Osteoblast (primary cell): ENCODE data around the gene SCGB3A2. TPM values are rescaled to one million over a fixed set of nuclear protein-coding genes. Genes with fewer than 3 reads are reported as not detected.

ENCODE experiments used
- DNase-seq: peaks from one replicate; pipeline ENCODE4 v3.0.0; 2011; ENCODE audit warnings: low spot score, mixed read lengths; ENCODE audit not compliant: insufficient read length; ENCODE audit errors: missing footprints
- H2AFZ ChIP-seq: 2 replicates; pipeline ENCODE4 v1.6.0; 2011; ENCODE audit warnings: mild to moderate bottlenecking, low read length
- H3K27ac ChIP-seq: 2 replicates; pipeline ENCODE4 v1.5.1; 2011; ENCODE audit warnings: mild to moderate bottlenecking, low read depth, low read length, moderate library complexity
- H3K27me3 ChIP-seq: 2 replicates; pipeline ENCODE4 v1.6.0; 2012; ENCODE audit warnings: mild to moderate bottlenecking, control low read depth, inconsistent platforms, low read length, moderate library complexity; ENCODE audit not compliant: insufficient read depth
- H3K36me3 ChIP-seq: 2 replicates; pipeline ENCODE4 v1.5.1; 2011; ENCODE audit warnings: mild to moderate bottlenecking, low read length, control low read depth, moderate library complexity; ENCODE audit not compliant: insufficient read depth
- H3K4me1 ChIP-seq: 2 replicates; pipeline ENCODE4 v1.5.1; 2011; ENCODE audit warnings: mild to moderate bottlenecking, low read length, control low read depth, moderate library complexity; ENCODE audit not compliant: insufficient read depth
- H3K4me2 ChIP-seq: 2 replicates; pipeline ENCODE4 v1.6.0; 2011; ENCODE audit warnings: mild to moderate bottlenecking, low read length; ENCODE audit not compliant: insufficient read depth
- H3K4me3 ChIP-seq: fragments of 200-600 bp; sonication (generic); 3 replicates; pipeline ENCODE4 v1.5.1; 2012; ENCODE audit warnings: mild to moderate bottlenecking, low read length, inconsistent platforms; ENCODE audit not compliant: insufficient read depth
- H3K79me2 ChIP-seq: 2 replicates; pipeline ENCODE4 v1.6.0; 2012; ENCODE audit warnings: mild to moderate bottlenecking, low read length, control low read depth, inconsistent platforms; ENCODE audit not compliant: insufficient read depth
- H3K9me3 ChIP-seq: 2 replicates; pipeline ENCODE4 v1.5.1; 2011; ENCODE audit warnings: low read depth, low read length, control low read depth
- H4K20me1 ChIP-seq: 2 replicates; pipeline ENCODE4 v1.6.0; 2012; ENCODE audit warnings: mild to moderate bottlenecking, low read length, control low read depth; ENCODE audit not compliant: insufficient read depth
- total RNA-seq: library from RNA; depleted of rRNA; stranded (reverse); fragments of >200 nt; gene quantifications from 2 replicates; pipeline ENCODE4 v1.2.3, GENCODE V29; 2012
- TF ChIP-seq, protein P1 (sequence below): IDR thresholded peaks from 2 replicates; pipeline ENCODE4 v1.5.1; 2011; ENCODE audit warnings: mild to moderate bottlenecking, low read depth, low read length, moderate library complexity; ENCODE audit errors: extremely low read depth

The SCGB3A2 gene
- total RNA-seq, 1 donor = not detected

DNA sequence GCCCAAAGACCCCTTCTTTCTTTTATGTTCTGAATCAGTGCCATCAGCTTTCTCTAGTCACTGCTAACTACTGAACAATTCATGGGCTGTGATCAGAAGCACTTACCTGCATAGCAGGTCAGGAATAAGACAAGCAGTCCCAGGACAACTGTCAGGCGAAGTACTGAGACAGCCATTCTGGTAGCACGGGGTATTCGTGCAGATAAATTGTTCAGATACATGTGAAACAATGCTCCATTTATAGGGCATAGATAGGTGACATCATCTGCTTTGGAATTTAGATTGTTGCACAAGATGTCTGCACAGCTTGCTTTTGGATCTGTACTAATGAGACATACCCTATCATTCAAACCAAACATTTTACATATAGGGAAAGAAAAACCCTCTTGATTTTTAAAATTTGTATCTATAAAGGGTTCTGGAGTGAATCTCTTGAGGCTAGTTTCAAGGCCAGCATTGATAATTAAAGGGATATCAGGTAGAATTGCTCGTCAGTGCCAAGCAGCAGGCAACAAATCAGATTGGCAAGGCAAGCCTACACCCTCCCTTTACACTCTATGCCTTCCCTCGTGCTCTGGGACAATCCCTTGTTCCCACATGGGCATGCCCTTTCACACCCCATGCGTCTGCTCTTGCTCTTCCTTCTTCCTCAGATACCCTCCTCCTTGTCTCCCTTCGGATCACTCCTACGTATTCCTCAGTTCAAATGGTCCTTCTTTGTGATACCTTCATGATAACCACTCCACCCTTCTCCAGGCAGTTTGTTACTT is 28.0 kb downstream of the SCGB3A2 start, which contains the start of gene C5orf46:
Gene C5orf46, minus strand, starts transcription at position 213 of the 770 bp plus-strand sequence. Its CDS starts 37 bp downstream, at position 176.
- no peaks in the 10 kb centered on the region for H3K36me3 ChIP-seq
- H4K20me1 ChIP-seq = no peaks in the 10 kb centered on the region
- DNase-seq = no peak
- H3K27ac ChIP-seq = peak within 1 kb of the TSS; percentile 37
- H3K4me2 ChIP-seq = peak within 1 kb of the TSS; percentile 25
- H2AFZ ChIP-seq = peak within 1 kb of the TSS; percentile 17
- no peaks in the 10 kb centered on the region for H3K9me3 ChIP-seq
- peak within 1 kb of the TSS; percentile 11 for H3K4me3 ChIP-seq
- H3K79me2 ChIP-seq = no peaks in the 10 kb centered on the region
- no peaks in the 10 kb centered on the region for H3K27me3 ChIP-seq
- H3K4me1 ChIP-seq = peaks cover 4% of the 10 kb centered on the region
- TF ChIP-seq, protein P1, sequence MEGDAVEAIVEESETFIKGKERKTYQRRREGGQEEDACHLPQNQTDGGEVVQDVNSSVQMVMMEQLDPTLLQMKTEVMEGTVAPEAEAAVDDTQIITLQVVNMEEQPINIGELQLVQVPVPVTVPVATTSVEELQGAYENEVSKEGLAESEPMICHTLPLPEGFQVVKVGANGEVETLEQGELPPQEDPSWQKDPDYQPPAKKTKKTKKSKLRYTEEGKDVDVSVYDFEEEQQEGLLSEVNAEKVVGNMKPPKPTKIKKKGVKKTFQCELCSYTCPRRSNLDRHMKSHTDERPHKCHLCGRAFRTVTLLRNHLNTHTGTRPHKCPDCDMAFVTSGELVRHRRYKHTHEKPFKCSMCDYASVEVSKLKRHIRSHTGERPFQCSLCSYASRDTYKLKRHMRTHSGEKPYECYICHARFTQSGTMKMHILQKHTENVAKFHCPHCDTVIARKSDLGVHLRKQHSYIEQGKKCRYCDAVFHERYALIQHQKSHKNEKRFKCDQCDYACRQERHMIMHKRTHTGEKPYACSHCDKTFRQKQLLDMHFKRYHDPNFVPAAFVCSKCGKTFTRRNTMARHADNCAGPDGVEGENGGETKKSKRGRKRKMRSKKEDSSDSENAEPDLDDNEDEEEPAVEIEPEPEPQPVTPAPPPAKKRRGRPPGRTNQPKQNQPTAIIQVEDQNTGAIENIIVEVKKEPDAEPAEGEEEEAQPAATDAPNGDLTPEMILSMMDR = no peak

DNA sequence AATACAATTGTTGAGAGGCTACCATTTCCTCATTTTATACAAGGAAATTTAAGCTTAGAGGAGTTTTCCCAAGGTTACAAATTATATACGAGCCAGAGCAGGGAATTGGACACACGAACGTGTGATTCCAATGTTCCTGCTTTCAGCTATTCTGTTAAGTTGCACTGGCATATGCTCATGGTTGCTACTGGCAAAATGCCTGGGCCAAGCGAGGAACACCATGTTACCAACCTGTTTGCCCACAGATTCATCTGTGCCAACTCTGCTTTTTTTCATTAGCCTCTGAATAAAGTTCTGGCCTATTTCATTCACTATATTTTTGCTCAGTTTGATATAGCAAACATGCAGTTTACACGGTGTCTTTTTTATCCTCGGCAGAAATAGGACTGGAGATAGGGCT is 32.9 kb downstream of the SCGB3A2 start:
- TF ChIP-seq, protein P1 = no peak
- no peaks in the 10 kb centered on the region for H3K27me3 ChIP-seq
- H3K4me2 ChIP-seq = no peak overlapping the region
- H3K4me3 ChIP-seq = no peak overlapping the region
- H3K4me1 ChIP-seq = no peaks in the 10 kb centered on the region
- H3K9me3 ChIP-seq = no peaks in the 10 kb centered on the region
- no peak overlapping the region for H3K27ac ChIP-seq
- no peak overlapping the region for H2AFZ ChIP-seq
- no peaks in the 10 kb centered on the region for H4K20me1 ChIP-seq
- H3K36me3 ChIP-seq = no peaks in the 10 kb centered on the region
- H3K79me2 ChIP-seq = no peaks in the 10 kb centered on the region
- no peak for DNase-seq

DNA sequence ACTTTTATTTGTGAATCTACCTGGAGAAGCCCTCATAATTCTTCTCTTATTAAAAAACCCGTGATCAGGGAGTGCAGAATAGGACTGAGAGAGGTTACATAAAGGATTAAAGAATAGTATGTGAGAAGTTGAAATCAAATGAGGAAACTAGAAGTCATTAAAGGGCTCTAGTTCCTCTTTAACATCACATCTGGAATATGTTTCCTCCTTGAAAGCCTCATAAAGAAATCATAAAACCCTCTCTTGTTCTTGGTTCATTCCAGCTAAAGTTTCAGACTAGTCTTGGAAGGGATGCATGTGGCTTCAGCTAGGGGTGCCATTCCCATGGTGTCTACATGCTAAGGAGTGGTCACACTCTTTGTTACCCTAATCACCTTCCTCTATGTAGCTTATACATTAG is 33.5 kb downstream of the SCGB3A2 start:
- Histone ChIP-seq H3K27me3 (no peaks in the 10 kb centered on the region), H3K79me2 (no peaks in the 10 kb centered on the region), H3K4me2 (no peak overlapping the region), H3K4me3 (no peak overlapping the region), H2AFZ (no peak overlapping the region), H3K4me1 (no peaks in the 10 kb centered on the region), H3K36me3 (no peaks in the 10 kb centered on the region), H4K20me1 (no peaks in the 10 kb centered on the region), H3K9me3 (no peaks in the 10 kb centered on the region), H3K27ac (no peak overlapping the region)
- TF ChIP-seq, protein P1 = no peak
- DNase-seq = no peak

DNA sequence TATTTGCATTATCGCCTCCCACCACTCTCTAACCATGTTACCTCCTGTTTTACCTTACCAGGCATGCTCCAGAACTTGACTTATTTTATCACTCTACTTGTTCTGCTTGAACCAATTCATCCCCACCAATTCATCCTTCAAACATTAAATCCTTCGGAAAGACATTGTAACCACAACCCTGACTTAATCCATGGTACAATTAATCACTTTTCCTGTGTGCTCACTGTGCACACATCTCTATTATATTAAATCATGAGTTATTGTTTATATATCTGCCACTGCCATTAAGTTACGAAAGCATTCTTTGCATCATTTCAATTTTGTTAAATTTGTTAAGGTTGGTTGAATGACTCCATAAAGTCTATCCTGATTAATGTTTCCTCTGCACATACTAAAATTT is 35.3 kb downstream of the SCGB3A2 start:
- H2AFZ ChIP-seq = no peak overlapping the region

More for the DNA sequence above, 35.3 kb downstream of the SCGB3A2 start:
- Histone ChIP-seq H3K79me2 (no peaks in the 10 kb centered on the region), H3K9me3 (no peaks in the 10 kb centered on the region), H3K27ac (no peak overlapping the region), H3K4me3 (no peak overlapping the region), H4K20me1 (no peaks in the 10 kb centered on the region), H3K4me2 (no peak overlapping the region), H3K4me1 (no peaks in the 10 kb centered on the region), H3K36me3 (no peaks in the 10 kb centered on the region), H3K27me3 (no peaks in the 10 kb centered on the region)
- TF ChIP-seq, protein P1 = no peak
- DNase-seq = no peak
